ENCODE data around the gene PRKCI. TPM values are rescaled to one million over a fixed set of nuclear protein-coding genes. Genes with fewer than 3 reads are reported as not detected.
A peak's percentile ranks its signal among the peaks of the same experiment; 100 is the strongest.

Gene PRKCI
- total and polyA plus RNA-seq, 9 of the 15 experiments (the other 6 are each of a cell fraction or from before 2014, with no cell fraction given): 10.5 to 43.2 (median 31.4) TPM

DNA sequence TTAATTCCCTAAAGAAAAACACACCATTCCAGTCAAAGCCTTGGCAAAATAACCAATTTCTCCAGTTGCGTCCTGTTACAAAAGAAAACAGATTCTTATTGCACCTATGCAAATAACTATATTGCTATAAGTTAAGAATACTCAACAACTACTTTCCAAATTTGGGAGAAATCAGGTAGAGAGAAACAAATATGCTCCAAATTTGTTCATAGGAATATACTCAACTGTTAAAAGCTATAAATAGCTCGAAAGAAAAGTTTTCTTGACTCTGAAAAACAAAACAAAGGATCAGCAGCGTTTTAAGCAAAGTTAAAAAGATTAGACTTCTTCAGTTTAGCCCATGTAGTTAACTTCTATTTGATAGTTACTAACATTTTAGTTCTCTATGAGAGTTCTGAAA is 115.2 kb downstream of the PRKCI start:
- no peak for ATAC-seq
- POLR2A ChIA-PET: no interaction called here
- intact Hi-C loops (cut with micrococcal nuclease) (no loop called here), in situ Hi-C loops (cut with MboI) (no loop called here)
- Histone ChIP-seq H3K4me2 (ENCODE audit: insufficient read depth, low read length) (no peak overlapping the region), H3K27me3 (ENCODE audit: control insufficient read depth in 2 of 2, insufficient read depth in 2 of 2, low read length in 2 of 2) (no peaks in the 10 kb centered on the region), H3K4me3 (no peak overlapping the region), H3K36me3 (ENCODE audit: control insufficient read depth, insufficient read depth, low read length) (no peaks in the 10 kb centered on the region), H3K27ac (ENCODE audit: extremely low read depth, low read depth, low read length) (no peak overlapping the region), H3K4me1 (replicated peaks in 1 of 2; ENCODE audit: control insufficient read depth in 2 of 2, insufficient read depth in 2 of 2, low read length in 2 of 2) (no peaks in the 10 kb centered on the region; a peak in 1 of 5 replicates), H3K9me3 (replicated peaks; ENCODE audit: control insufficient read depth, insufficient read depth, low read depth, low read length) (peaks cover 3% of the 10 kb centered on the region; the same call in 1 of the 2 replicates), H3K9me1 (ENCODE audit: control insufficient read depth, insufficient read depth, low read length) (no peaks in the 10 kb centered on the region), H2AFZ (ENCODE audit: low read depth, low read length) (no peak overlapping the region), H3K9ac (ENCODE audit: insufficient read depth in 1 of 2, low read depth in 2 of 2, low read length in 2 of 2) (no peak overlapping the region), H4K20me1 (replicated peaks; ENCODE audit: control insufficient read depth, insufficient read depth, low read length) (no peaks in the 10 kb centered on the region), H3K79me2 (ENCODE audit: control insufficient read depth, insufficient read depth, low read length) (no peaks in the 10 kb centered on the region)
- FAIRE-seq: no peak
- no peak for TF ChIP-seq PML (IDR thresholded peaks at IDR 0.05; ENCODE audit: low read length)
- TF ChIP-seq, protein P1, sequence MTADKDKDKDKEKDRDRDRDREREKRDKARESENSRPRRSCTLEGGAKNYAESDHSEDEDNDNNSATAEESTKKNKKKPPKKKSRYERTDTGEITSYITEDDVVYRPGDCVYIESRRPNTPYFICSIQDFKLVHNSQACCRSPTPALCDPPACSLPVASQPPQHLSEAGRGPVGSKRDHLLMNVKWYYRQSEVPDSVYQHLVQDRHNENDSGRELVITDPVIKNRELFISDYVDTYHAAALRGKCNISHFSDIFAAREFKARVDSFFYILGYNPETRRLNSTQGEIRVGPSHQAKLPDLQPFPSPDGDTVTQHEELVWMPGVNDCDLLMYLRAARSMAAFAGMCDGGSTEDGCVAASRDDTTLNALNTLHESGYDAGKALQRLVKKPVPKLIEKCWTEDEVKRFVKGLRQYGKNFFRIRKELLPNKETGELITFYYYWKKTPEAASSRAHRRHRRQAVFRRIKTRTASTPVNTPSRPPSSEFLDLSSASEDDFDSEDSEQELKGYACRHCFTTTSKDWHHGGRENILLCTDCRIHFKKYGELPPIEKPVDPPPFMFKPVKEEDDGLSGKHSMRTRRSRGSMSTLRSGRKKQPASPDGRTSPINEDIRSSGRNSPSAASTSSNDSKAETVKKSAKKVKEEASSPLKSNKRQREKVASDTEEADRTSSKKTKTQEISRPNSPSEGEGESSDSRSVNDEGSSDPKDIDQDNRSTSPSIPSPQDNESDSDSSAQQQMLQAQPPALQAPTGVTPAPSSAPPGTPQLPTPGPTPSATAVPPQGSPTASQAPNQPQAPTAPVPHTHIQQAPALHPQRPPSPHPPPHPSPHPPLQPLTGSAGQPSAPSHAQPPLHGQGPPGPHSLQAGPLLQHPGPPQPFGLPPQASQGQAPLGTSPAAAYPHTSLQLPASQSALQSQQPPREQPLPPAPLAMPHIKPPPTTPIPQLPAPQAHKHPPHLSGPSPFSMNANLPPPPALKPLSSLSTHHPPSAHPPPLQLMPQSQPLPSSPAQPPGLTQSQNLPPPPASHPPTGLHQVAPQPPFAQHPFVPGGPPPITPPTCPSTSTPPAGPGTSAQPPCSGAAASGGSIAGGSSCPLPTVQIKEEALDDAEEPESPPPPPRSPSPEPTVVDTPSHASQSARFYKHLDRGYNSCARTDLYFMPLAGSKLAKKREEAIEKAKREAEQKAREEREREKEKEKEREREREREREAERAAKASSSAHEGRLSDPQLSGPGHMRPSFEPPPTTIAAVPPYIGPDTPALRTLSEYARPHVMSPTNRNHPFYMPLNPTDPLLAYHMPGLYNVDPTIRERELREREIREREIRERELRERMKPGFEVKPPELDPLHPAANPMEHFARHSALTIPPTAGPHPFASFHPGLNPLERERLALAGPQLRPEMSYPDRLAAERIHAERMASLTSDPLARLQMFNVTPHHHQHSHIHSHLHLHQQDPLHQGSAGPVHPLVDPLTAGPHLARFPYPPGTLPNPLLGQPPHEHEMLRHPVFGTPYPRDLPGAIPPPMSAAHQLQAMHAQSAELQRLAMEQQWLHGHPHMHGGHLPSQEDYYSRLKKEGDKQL (CRISPR knock-in tag; IDR thresholded peaks at IDR 0.05; ENCODE audit: borderline replicate concordance): no peak
- TF ChIP-seq CBX3 (IDR thresholded peaks at IDR 0.05; ENCODE audit: borderline replicate concordance in 1 of 2, low read length in 2 of 2): peak in 1 of 2 experiments; percentile 64; a peak in 1 of 3 replicates
- peak; percentile 86; the same call in 1 of the 2 replicates for TF ChIP-seq MEF2A (IDR thresholded peaks at IDR 0.05; ENCODE audit: control insufficient read depth, low read depth, low read length)
- no TSS peak for BruUV-seq (replicated peaks)
- CTCF ChIA-PET (ENCODE audit: low intra/inter-chr PET ratio): no interaction called here
- WGBS (ENCODE audit: insufficient coverage, low coverage, missing lambda C conversion rate): 24% methylated on average over 3 of the region's 3 CpGs
- no peak for DNase-seq (ENCODE audit: extremely low read depth in 1 of 4, low spot score in 3 of 4)

All from K562 (cell line).